ENCODE data around the gene QSOX1.

Gene QSOX1

DNA sequence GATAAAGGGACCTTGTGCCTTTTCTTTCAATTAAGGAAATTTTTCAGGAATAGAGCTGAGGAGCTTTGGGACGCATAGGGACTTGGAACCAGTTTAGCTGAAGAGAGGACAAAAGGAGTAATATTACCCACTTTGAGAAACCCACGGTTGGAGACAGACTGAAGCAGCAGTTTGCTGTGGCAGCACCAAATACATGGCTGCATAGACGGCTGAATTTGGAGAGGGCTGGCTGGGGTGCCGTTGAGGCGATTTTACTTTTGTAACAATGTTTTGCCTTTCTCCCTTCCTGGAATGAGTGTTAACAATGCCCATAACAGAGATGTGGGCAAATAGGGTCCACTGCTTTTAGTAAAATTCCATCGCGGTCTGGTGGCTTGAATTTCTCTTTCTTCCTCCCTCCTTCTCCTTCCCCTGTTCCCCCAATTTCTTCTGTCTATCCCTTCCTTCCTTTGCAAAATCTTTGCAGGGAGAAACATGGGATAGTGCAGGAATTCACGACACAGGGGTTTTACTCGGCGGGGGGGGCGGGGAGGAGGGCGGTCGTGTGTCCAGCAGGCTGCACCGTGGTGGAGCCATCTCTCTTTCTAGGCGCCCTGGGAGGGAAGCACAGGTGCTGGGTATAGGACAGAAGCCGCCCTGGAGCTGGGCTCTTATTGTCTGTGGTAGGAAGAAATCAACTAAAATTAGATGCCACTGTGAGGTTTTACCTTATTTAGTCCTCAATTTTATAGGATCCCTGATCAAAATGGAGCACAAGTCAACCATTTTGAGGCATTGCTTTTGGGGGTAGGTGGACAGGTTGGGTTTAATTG is 82.2 kb downstream of the QSOX1 start:
- no peak for DNase-seq

DNA sequence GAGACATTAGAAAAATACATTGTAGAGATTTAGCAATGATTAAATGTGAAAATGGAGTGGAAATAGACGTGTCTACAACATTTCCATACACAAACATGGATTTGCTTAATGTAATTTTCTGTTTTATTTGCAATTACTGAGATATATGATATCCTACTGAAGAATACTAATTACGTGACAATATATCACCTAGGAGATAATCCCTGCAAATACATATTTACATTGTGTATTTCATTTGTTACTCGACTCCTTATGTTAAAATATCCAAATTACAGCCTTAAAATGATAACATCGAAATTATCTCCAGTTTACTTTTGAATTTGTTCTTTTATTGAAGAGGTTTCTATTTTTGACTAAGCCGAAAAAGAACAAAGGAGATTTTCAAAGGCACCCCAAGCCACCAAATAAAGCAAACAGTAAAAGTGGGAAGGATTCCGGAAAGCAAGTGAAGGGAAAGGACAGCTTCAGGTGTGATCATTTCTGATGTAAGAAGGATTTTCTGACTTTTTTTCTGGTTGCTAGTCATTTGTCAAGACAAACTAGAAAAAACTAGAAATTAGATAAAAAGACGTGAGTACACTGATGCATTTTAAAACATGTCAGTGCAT is 83.3 kb downstream of the QSOX1 start:
- DNase-seq = no peak

DNA sequence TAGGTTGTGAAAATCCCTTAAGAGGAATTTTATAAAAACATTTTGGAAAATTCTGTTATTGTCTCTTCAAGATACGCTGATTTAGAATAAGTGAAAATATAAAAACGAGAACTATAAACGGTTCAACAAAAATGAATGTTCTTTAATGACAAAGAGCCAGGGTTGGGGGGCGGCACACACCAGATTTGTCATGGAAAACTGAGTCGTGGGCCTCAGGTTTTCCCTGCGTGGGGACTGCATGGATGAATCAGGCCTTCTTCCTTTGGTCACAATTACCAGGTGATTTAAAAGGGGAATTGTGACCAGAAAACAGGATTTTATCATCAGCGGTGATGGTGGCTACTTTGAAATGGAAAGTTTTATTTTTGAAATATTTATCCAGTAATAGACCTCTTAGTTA is 84.0 kb downstream of the QSOX1 start:
- DNase-seq = no peak

DNA sequence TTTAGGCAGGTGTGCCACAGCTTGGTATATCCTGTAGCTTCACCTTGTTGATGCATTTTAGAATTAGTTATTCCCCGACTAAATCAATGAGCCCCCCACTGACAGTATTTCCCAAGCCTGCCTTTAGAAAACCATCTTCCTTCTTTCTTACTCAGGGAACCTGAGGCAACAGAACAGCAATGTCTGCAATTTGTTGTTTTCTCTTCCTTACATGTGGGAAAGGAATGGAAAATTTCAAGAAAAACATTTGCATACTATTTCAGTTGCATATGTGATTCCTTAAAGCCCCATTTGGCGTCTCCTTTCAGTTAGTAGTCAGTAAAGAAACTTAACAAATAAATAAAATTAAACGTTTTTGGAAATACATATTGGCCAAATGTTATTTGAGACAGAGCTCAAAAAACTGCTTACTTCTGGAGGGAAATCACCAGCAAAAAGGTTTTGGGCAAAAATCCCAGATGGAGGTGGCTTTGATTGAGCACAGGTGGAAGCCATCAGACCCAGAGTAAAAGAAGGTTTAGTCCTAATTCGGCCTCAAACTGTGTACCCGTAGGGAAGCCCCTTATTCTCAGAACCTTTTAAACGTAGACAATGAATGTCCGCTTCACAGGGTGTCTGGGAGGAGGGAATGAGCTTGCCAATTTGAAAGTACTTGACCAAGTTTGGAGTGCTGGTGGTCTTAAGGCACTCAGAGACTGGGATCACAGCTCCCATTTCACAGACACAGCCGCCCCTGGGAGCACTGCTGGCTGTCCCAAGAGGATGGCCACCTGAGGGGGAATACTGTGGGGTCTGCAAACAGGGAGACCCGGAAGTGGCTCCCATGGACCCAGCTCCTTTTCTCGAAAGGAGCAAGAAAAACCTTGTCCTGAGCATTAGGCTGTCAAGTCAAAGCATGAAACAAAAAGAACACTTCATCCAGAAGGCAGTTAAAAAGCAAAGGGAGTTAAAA is 84.8 kb downstream of the QSOX1 start:
- DNase-seq = no peak

DNA sequence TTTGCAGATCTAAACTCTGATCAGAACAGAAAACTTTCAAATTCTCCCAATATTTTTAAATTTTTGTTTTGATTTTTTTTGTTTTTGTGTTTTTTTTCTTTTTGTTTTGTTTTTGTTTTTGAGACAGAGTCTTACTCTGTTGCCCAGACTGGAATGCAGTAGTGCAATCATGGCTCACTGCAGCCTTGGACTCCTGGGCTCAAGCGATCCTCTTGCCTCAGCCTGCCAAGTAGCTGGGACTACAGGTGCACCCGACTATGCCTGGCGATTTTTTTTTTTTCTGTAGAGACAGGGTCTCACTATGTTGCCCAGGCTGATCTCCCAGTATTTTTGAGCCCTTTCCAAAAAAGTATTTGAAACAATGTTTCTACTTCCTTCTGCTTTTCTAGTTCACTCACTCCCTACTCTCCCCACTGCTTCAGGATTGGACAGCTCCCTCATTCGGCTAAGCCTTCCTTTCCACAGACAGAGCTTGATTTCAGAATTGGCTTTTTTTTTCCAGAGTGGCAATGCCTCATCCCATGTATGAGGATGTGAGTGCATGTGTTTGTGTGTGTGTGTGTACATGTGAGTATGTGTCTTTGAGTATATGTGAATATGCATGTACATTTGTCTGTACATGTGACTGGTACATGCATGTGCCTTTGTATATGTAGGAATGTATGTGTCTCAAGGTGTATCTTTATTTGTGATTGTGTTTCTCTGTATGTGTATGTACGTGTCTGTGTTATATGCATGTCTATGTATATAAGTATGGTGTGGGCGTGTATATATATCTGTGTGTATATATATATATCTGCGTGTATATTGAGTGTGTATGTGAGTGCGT is 87.3 kb downstream of the QSOX1 start:
- no peak for DNase-seq

DNA sequence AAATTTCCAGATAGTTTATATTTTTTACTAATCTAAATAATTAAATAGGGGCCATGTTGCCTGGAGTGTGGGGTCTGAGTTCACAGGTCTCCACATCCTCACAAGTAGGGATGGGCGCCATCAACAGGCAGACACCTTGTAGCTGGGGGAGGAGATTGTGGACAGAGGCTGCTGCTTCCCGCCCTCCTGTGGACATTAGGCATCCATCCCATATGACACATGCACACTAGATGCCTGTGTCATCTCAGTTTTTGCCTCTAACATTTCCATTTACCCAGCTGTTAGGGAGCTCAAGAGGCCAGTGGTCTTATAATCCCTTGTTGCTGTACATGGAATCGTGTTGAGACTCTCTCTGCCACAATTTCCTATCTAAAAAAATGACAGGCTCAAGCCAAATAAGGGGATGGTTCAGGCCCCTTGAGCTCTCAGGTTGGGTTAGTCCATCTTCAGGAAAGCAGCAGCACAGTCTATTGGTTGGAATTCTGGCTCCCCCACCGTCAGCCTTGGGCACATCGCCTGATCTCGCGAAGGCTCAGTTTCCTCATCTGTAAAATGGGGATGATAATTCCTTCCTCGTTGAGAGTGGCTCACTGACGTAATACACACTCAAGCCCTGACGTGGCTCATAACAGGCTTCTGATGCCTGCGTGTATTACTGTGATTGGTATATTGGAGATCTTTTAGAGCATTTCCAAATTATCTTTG is 89.0 kb downstream of the QSOX1 start:
- DNase-seq = no peak

DNA sequence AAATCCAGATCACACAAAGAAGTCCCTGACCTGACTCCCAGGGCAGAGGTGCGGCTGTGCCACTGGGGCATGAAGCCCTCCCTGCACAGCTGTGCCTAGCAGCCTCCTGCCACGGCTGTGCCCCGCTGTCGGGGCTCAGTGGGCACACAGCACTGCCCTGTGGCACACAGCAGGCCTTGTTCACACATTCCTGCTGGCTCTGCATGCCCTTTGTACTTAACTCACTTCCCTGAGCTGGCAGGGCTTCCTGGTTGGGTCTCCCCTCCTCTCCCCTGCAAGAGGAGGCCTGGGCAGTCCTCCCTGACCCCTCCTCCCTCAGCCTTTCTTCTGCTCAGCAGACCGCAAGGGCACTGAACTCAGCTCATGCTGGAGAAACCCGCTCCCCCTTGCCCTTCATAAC is 90.2 kb downstream of the QSOX1 start:
- DNase-seq = no peak

DNA sequence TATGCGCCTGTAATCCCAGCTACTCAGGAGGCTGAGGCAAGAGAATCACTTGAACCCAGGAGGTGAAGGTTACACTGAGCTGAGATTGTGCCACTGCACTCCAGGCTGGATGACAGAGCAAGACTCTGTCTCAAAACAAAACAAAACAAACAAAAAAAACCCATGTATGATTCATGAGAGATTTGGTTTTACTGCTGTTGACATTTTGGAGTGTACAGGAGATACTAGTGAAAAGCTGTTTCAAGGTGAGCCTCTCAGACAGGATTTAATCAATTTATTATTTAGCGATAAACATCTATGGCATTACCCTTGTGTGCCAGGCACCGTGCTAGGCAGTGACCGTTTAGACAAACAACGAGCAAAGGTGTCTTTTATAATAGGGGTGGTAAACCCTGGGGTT is 91.9 kb downstream of the QSOX1 start:
- DNase-seq = no peak

DNA sequence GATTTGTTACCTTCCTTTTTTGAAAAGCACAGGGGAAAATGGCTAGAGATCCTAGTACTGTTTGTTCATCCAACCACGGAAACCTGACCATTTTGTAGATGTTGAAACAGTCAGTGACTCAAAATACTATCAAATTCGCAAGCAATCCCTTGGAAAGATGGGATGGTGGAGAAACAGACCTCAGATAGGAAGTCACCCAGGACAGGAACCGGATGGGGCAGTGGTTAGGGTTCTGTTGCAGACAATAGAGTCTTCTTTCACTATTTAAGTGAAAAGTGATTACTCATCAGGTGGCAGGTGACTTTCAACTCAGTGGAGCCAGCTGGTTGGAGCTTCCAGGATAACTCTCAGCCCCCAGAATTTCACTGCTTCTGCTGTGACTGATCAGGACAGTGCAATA is 92.4 kb downstream of the QSOX1 start:
- DNase-seq = no peak

DNA sequence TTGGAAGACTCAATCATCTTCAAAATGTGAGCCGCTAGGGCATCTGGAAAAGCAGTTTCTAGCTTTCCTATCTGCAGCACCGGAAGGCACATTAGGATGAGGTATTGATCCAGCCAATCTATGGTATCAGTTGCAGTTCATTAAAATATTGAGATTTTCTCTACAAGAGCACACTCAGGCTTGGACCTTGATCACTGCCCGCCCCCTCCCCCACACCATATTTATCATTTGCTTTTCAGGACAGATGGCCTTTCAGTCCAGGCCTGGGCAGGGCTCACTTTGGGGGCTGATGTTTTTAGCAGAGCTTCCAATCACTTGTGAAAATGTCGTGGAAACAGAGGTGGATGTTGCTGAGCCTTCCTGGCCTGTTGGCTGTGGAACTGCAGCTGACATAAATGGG is 92.9 kb downstream of the QSOX1 start:
- no peak for DNase-seq

DNA sequence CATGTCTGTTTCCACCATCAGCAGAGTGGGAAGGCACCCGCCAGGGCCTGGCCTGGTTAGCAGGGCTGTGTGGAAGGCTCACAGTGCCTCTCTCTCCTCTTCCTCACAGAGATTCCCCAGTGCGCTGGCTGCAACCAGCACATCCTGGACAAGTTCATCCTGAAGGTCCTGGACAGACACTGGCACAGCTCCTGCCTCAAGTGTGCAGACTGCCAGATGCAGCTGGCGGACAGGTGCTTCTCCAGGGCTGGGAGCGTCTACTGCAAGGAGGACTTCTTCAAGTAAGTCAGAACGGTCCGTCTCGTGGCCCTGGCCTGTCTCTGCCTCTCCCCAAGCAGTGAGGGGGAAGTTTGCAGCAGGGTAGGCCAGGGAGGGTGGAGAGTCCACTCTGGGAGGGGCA is 93.5 kb downstream of the QSOX1 start:
- DNase-seq = no peak

DNA sequence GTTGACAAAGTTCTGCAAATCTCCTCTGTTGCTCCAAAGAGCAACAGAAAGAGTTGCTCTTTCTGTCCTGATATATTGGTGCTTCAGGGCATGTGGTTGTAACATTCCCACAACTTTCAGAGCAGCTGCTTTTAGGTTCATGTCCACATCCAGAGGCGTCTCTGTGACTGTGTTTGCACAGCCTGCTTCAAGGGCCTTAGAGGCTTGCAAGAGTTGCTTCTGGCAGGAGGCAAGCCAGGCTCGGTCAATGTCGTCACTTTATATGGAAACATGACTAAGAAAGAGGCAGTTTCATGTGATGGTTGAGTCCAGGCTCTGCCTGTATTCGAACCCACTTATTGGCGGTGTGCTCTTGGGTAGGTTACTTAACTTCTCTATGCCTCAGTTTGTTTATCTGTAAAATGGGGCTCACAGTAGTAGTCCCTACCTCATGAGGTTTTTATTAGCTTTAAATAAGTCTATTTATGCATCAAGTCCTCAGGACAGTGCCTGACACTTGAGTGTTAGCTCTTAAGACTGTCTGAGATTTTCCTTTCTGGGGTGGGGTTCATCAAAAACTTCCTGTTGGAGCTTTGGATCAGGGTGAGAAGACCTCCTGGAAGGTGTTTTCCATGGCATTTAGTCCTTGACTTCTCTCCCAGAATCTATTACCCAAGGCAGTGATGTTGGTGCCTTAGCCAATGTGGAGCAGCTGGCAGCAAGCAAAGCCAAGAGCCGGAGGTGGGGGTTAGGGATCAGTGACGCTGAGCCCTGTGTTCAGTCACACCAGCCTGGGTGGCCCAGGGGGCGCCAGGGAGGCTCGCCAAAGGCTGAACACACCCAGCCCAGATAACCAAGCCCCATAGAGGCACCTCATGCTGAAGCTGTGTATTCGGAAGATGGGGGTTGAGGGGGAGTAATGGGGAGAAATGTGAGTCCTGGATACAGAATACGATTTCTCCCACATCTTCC is 94.3 kb downstream of the QSOX1 start:
- DNase-seq = no peak

DNA sequence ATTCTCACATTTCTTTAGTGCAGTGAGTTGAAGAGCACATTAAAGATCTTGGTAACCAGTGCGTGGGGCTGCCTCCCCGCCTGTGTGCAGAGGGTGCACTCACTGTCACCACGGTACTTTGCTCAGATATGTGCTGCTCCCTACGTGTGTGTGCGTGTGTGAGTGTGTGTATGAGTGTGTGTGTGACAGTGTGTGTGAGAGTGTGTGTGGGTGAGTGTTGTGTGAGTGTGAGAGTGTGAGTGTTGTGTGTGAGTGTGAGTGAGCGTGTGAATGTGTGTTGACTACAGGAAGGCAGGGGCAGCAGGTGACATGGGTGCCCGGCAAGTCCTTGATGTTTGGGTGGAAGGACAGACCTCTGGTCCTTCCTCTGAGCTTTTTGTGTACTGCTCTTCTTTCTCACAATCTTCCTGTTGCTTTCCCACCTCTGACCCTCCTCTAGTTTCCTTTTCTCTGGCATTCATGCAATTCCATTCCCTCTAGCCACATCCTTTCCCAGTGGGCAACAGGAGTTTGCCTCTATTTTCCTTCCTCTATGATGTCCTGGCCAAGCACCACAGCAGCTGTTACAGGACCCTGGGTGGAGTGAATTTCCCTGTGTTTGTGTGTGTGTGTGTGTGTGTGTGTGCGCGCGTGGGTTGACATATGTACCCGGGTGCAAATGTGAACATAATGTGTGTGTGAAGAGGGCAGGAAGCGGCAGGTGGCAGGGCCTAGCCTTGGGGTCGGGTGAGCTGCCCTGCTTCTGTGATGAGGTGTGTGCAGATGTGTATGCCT is 95.2 kb downstream of the QSOX1 start:
- no peak for DNase-seq

DNA sequence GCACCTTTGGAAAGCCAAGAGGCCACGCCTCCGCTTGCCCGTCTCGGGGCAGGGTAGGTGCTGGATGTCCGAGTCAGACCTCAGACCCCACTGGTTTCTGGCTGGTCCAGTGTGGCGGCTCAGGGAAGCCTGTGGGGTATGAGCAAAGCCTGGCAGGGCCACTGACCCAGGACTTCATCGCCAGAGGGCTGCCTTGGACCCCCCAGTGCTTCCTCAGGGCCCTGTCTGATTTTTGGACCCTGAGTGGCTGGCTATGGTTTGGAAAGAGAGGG is 95.8 kb downstream of the QSOX1 start:
- DNase-seq = no peak

DNA sequence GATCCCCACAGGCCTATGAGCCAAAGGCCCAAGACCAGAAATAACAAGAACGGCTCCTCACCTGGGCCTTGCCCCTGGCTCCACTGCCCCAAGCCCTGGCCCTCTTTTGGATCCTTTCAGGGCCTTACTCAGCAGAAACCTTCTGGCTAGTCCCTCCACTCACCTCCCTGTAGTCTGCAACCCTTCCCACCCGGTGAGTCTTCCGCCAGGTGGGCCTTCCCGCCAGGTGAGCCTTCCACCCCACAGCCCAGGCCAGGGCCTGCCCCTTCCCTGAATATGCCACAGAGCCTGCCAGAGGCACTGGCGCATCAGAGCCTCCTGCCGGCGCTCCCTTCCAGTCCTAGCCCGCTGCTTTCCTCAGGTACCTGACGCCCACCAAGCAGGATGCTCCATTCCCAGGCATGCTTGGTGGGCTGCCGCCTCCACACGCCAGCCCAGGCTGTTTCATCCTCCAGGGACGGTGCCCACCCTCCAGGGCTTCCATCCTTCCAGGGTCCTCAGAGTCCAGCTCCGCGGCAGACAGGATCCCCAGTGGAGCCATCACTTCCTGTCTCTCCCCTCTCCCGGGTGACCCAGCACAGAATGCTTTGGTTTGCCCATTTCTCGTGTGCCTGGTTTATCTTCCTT is 96.3 kb downstream of the QSOX1 start:
- no peak for DNase-seq

DNA sequence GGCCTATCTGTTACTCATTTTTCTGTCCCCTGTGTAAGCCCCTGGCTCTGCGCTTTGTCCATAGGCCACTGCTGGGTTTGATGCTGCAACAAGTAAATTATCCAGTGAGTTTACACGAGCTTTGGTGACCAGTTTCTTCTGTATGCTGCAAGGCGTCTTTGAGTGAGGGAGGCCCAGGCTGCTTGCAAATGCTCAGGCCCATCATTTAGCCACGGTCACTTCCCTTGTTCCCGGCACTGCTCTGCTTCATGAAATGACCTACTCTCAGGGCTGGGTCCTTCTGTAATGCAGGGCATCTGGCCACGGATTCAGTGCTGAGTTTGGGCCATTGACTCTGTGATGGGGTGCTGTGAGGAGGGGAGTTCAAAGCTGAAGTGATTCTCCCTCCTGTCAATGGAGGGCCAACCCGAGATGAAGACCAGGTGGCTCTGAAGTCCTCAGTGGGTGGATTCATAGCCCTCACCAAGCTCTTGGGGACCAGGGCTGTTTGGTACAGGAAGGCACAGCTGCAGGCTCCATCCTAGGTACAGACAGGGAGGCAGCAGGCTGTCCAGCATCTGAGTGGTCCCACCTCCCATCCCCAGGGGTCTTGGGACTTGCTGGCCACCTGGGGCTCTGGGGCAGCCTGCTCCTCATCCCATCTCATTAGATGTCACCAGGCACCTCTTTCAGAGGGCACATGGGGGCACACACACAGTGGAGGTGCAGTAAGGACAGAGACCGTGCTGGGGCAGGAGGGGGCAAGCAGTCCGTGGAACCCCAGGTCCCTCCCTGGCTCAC is 97.0 kb downstream of the QSOX1 start:
- DNase-seq = no peak

DNA sequence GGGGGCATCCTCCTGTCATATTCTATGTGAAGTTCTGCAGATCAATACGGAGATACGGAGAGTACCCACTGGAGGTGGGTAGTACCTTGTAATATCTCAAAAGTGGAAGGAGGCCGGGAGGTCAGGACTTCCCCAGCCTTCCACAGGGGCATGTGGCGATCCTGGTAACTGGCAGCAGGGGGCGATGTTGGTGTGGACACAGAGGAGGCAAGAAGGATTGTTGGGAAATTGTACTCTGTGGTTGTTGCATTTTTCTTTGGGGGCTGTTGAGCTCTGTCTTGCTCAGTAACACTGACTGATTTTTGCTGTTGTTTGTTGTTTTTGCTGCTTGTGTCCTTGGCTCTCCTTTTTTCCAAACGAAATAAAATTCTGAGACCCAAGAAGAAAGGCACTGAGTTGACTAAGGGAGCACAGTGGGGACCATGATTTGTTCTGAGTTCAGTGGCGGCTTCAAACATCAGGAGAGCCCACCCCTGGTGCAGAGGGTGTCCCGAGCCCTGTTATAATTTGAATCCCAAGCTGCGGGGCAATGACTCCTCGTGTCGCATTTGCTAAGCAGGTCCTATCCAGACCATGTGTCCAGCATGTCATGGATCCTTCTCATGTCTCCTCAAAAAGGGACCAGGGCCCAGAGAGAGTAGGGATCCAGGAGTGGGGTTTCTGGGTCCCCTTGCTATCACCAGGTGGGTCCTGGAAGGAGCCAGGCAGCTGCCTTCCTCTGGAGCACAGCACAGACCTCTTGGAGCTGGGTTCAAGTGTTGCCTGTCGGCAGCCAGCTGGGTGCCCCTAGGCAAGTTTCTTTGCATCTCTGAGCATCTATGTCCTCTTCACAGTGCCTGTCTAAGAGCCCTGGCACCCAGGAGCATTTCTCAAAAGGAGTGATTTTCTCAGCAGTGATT is 98.2 kb downstream of the QSOX1 start:
- no peak for DNase-seq

All from DMS79 (cell line).